WTC11 (cell line): Measurements from ENCODE around the gene CSNK2A1. TPM values are rescaled to one million over a fixed set of nuclear protein-coding genes. Genes with fewer than 3 reads are reported as not detected.

Experiments
- ATAC-seq: fragments of 200-7000 bp; cut with Tn5 transposase; 2 replicates; pipeline ENCODE4 v1.10.0; 2021; ENCODE audit warnings: mild to moderate bottlenecking, moderate library complexity
- CTCF ChIA-PET: fragments of 300-600 bp; sonication (Branson Sonifier 250); formaldehyde crosslinking; loops from one replicate; lab custom pipeline; 2021; ENCODE audit warnings: antibody characterized with exemption; lab: Charles Lee
- POLR2A ChIA-PET: fragments of 350-600 bp; sonication (Branson Sonifier 250); formaldehyde crosslinking; loops from one replicate; lab custom pipeline; 2021; ENCODE audit warnings: antibody characterized with exemption; lab: Charles Lee
- DNase-seq: peaks from one replicate; pipeline ENCODE4 v3.0.0; 2021; ENCODE audit warnings: low spot score
- H3K27ac Mint-ChIP-seq: 2 replicates; pipeline ENCODE4 v1.8.0; 2021; ENCODE audit warnings: mixed read lengths
- H3K27me3 Mint-ChIP-seq: 2 replicates; pipeline ENCODE4 v1.8.0; 2021; ENCODE audit warnings: low read depth, mild to moderate bottlenecking, moderate library complexity, mixed read lengths
- H3K36me3 Mint-ChIP-seq: 2 replicates; pipeline ENCODE4 v1.8.0; 2021; ENCODE audit warnings: mixed read lengths
- H3K4me1 Mint-ChIP-seq: 2 replicates; pipeline ENCODE4 v1.8.0; 2022; ENCODE audit warnings: mixed read lengths
- H3K4me3 Mint-ChIP-seq: 2 replicates; pipeline ENCODE4 v1.8.0; 2021; ENCODE audit warnings: mild to moderate bottlenecking, moderate library complexity, mixed read lengths
- H3K9me3 Mint-ChIP-seq: 2 replicates; pipeline ENCODE4 v1.8.0; 2021; ENCODE audit warnings: mixed read lengths
- CREB1 ChIP-seq: sonication (generic); formaldehyde crosslinking; IDR thresholded peaks from 2 replicates; pipeline ENCODE4 v1.8.0; 2023; ENCODE audit warnings: mild to moderate bottlenecking, missing genetic modification reagents
- E2F5 ChIP-seq: sonication (generic); formaldehyde crosslinking; IDR thresholded peaks from 2 replicates; pipeline ENCODE4 v1.8.1; 2022; ENCODE audit warnings: mild to moderate bottlenecking, moderate library complexity, missing genetic modification reagents
- ETV6 ChIP-seq: sonication (generic); formaldehyde crosslinking; IDR thresholded peaks from 2 replicates; pipeline ENCODE4 v1.8.1; 2022; ENCODE audit warnings: mild to moderate bottlenecking, missing genetic modification reagents
- FOXK1 ChIP-seq: sonication (generic); formaldehyde crosslinking; IDR thresholded peaks from 2 replicates; pipeline ENCODE4 v1.8.0; 2022; ENCODE audit warnings: mild to moderate bottlenecking, moderate library complexity, missing genetic modification reagents
- FOXP1 ChIP-seq: sonication (generic); formaldehyde crosslinking; IDR thresholded peaks from 2 replicates; pipeline ENCODE4 v1.8.0; 2022; ENCODE audit warnings: missing genetic modification reagents, mild to moderate bottlenecking, moderate library complexity, borderline replicate concordance
- JAZF1 ChIP-seq: fragments of 250-450 bp; sonication (Bioruptor Pico); IDR thresholded peaks from 2 replicates; pipeline ENCODE4 v1.9.0; 2021; ENCODE audit warnings: moderate library complexity, mild to moderate bottlenecking, inconsistent platforms
- MXD4 ChIP-seq: fragments of 250-450 bp; sonication (Bioruptor Pico); IDR thresholded peaks from 2 replicates; pipeline ENCODE4 v1.8.0; 2021; ENCODE audit warnings: mild to moderate bottlenecking, moderate library complexity, borderline replicate concordance
- NFE2L1 ChIP-seq: sonication (generic); formaldehyde crosslinking; IDR thresholded peaks from 2 replicates; pipeline ENCODE4 v1.8.1; 2023; ENCODE audit warnings: missing genetic modification reagents
- SMAD4 ChIP-seq: sonication (generic); formaldehyde crosslinking; IDR thresholded peaks from 2 replicates; pipeline ENCODE4 v1.8.0; 2022; ENCODE audit warnings: mild to moderate bottlenecking, missing genetic modification reagents
- TCF7 ChIP-seq: sonication (generic); formaldehyde crosslinking; IDR thresholded peaks from 2 replicates; pipeline ENCODE4 v1.8.0; 2022; ENCODE audit warnings: mild to moderate bottlenecking, low read depth, missing genetic modification reagents, moderate library complexity
- ZNF396 ChIP-seq: fragments of 250-450 bp; sonication (Bioruptor Pico); IDR thresholded peaks from 2 replicates; pipeline ENCODE4 v1.8.0; 2021; ENCODE audit warnings: mild to moderate bottlenecking, moderate library complexity, borderline replicate concordance
- total RNA-seq: library from RNA; stranded (reverse); gene quantifications from 3 replicates; pipeline ENCODE4 v1.2.3, GENCODE V29; 2021
- TF ChIP-seq, protein P1 (sequence below): sonication (generic); formaldehyde crosslinking; IDR thresholded peaks from 2 replicates; pipeline ENCODE4 v1.8.0; 2022; ENCODE audit warnings: mild to moderate bottlenecking, missing genetic modification reagents
- TF ChIP-seq, protein P2 (sequence below): sonication (generic); formaldehyde crosslinking; IDR thresholded peaks from 2 replicates; pipeline ENCODE4 v1.8.0; 2023; ENCODE audit warnings: mild to moderate bottlenecking, missing genetic modification reagents
- TF ChIP-seq, protein P3 (sequence below): fragments of 250-450 bp; sonication (Bioruptor Pico); IDR thresholded peaks from 2 replicates; pipeline ENCODE4 v1.9.0; 2021; ENCODE audit warnings: mild to moderate bottlenecking
- TF ChIP-seq, protein P4 (sequence below): fragments of 250-450 bp; sonication (Bioruptor Pico); IDR thresholded peaks from 2 replicates; pipeline ENCODE4 v1.9.0; 2021; ENCODE audit warnings: mild to moderate bottlenecking
- TF ChIP-seq, protein P5 (sequence below): sonication (generic); formaldehyde crosslinking; conservative IDR thresholded peaks from 2 replicates; pipeline ENCODE4 v1.8.1; 2022; ENCODE audit warnings: mild to moderate bottlenecking, missing genetic modification reagents
- TF ChIP-seq, protein P6 (sequence below): sonication (generic); formaldehyde crosslinking; IDR thresholded peaks from 2 replicates; pipeline ENCODE4 v1.8.0; 2022; ENCODE audit warnings: mild to moderate bottlenecking, missing genetic modification reagents
- TF ChIP-seq, protein P7 (sequence below): sonication (generic); formaldehyde crosslinking; IDR thresholded peaks from 2 replicates; pipeline ENCODE4 v1.8.0; 2023; ENCODE audit warnings: missing genetic modification reagents

The CSNK2A1 gene
- total RNA-seq, 1 experiment from 2014 or later = 235 TPM

DNA sequence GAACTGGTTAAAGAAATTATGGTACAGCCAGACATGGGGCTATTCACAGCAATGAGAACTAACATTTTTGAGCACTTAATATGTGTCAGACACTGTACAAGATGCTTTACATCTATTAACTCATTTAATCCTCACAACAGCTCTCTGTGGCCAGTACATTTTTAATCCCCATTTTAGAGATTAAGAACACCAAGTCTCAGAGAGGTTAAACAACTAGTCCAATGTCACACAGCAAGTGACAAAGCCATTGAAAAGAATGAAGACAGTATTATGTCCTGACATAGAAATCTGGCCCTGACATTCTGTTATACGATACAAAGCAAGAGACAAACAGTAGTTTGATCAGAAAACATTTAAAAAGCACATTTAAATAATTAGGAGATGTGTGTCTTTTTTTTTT lies 3.8 kb upstream of the CSNK2A1 start (continued):
- TF ChIP-seq, protein P1, sequence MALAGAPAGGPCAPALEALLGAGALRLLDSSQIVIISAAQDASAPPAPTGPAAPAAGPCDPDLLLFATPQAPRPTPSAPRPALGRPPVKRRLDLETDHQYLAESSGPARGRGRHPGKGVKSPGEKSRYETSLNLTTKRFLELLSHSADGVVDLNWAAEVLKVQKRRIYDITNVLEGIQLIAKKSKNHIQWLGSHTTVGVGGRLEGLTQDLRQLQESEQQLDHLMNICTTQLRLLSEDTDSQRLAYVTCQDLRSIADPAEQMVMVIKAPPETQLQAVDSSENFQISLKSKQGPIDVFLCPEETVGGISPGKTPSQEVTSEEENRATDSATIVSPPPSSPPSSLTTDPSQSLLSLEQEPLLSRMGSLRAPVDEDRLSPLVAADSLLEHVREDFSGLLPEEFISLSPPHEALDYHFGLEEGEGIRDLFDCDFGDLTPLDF (CRISPR knock-in tag) = no peak
- TF ChIP-seq, protein P2, sequence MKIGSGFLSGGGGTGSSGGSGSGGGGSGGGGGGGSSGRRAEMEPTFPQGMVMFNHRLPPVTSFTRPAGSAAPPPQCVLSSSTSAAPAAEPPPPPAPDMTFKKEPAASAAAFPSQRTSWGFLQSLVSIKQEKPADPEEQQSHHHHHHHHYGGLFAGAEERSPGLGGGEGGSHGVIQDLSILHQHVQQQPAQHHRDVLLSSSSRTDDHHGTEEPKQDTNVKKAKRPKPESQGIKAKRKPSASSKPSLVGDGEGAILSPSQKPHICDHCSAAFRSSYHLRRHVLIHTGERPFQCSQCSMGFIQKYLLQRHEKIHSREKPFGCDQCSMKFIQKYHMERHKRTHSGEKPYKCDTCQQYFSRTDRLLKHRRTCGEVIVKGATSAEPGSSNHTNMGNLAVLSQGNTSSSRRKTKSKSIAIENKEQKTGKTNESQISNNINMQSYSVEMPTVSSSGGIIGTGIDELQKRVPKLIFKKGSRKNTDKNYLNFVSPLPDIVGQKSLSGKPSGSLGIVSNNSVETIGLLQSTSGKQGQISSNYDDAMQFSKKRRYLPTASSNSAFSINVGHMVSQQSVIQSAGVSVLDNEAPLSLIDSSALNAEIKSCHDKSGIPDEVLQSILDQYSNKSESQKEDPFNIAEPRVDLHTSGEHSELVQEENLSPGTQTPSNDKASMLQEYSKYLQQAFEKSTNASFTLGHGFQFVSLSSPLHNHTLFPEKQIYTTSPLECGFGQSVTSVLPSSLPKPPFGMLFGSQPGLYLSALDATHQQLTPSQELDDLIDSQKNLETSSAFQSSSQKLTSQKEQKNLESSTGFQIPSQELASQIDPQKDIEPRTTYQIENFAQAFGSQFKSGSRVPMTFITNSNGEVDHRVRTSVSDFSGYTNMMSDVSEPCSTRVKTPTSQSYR (CRISPR knock-in tag) = no peak
- TF ChIP-seq ZNF396 (CRISPR knock-in tag) (no peak), MXD4 (CRISPR knock-in tag) (no peak), ETV6 (CRISPR knock-in tag) (no peak), FOXP1 (no peak), SMAD4 (CRISPR knock-in tag) (no peak), JAZF1 (CRISPR knock-in tag) (no peak), FOXK1 (no peak)
- TF ChIP-seq, protein P3, sequence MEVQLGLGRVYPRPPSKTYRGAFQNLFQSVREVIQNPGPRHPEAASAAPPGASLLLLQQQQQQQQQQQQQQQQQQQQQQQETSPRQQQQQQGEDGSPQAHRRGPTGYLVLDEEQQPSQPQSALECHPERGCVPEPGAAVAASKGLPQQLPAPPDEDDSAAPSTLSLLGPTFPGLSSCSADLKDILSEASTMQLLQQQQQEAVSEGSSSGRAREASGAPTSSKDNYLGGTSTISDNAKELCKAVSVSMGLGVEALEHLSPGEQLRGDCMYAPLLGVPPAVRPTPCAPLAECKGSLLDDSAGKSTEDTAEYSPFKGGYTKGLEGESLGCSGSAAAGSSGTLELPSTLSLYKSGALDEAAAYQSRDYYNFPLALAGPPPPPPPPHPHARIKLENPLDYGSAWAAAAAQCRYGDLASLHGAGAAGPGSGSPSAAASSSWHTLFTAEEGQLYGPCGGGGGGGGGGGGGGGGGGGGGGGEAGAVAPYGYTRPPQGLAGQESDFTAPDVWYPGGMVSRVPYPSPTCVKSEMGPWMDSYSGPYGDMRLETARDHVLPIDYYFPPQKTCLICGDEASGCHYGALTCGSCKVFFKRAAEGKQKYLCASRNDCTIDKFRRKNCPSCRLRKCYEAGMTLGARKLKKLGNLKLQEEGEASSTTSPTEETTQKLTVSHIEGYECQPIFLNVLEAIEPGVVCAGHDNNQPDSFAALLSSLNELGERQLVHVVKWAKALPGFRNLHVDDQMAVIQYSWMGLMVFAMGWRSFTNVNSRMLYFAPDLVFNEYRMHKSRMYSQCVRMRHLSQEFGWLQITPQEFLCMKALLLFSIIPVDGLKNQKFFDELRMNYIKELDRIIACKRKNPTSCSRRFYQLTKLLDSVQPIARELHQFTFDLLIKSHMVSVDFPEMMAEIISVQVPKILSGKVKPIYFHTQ (CRISPR knock-in tag) = no peak
- TF ChIP-seq, protein P4, sequence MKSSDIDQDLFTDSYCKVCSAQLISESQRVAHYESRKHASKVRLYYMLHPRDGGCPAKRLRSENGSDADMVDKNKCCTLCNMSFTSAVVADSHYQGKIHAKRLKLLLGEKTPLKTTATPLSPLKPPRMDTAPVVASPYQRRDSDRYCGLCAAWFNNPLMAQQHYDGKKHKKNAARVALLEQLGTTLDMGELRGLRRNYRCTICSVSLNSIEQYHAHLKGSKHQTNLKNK (CRISPR knock-in tag) = no peak

- peaks cover 44% of the 10 kb centered on the region for H3K27me3 Mint-ChIP-seq
- TF ChIP-seq CREB1 (no peak), TCF7 (CRISPR knock-in tag) (no peak), E2F5 (CRISPR knock-in tag) (no peak), NFE2L1 (CRISPR knock-in tag) (no peak), FOXP1 (no peak)
- TF ChIP-seq, protein P4 (CRISPR knock-in tag) = no peak
- TF ChIP-seq, protein P5, sequence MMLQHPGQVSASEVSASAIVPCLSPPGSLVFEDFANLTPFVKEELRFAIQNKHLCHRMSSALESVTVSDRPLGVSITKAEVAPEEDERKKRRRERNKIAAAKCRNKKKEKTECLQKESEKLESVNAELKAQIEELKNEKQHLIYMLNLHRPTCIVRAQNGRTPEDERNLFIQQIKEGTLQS (CRISPR knock-in tag) = no peak
- TF ChIP-seq, protein P6, sequence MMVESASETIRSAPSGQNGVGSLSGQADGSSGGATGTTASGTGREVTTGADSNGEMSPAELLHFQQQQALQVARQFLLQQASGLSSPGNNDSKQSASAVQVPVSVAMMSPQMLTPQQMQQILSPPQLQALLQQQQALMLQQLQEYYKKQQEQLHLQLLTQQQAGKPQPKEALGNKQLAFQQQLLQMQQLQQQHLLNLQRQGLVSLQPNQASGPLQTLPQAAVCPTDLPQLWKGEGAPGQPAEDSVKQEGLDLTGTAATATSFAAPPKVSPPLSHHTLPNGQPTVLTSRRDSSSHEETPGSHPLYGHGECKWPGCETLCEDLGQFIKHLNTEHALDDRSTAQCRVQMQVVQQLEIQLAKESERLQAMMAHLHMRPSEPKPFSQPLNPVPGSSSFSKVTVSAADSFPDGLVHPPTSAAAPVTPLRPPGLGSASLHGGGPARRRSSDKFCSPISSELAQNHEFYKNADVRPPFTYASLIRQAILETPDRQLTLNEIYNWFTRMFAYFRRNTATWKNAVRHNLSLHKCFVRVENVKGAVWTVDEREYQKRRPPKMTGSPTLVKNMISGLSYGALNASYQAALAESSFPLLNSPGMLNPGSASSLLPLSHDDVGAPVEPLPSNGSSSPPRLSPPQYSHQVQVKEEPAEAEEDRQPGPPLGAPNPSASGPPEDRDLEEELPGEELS (CRISPR knock-in tag) = no peak
- TF ChIP-seq, protein P7, sequence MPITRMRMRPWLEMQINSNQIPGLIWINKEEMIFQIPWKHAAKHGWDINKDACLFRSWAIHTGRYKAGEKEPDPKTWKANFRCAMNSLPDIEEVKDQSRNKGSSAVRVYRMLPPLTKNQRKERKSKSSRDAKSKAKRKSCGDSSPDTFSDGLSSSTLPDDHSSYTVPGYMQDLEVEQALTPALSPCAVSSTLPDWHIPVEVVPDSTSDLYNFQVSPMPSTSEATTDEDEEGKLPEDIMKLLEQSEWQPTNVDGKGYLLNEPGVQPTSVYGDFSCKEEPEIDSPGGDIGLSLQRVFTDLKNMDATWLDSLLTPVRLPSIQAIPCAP (CRISPR knock-in tag) = no peak
- ChIA-PET POLR2A (no interaction called here), CTCF (interaction anchor here (0.9 to 1.5 kb wide), 3 partner anchors 99 to 193 kb away, joined by 3 to 4 read pairs (median 3); no protein-coding TSS in a partner anchor)
- H3K4me1 Mint-ChIP-seq = peaks cover 23% of the 10 kb centered on the region
- no peak for DNase-seq
- H3K36me3 Mint-ChIP-seq = peaks cover 9% of the 10 kb centered on the region
- peaks cover 7% of the 10 kb centered on the region for H3K9me3 Mint-ChIP-seq
- no peak overlapping the region for H3K27ac Mint-ChIP-seq
- H3K4me3 Mint-ChIP-seq = no peak overlapping the region
- no peak for ATAC-seq
These were observed 2.8 kb upstream of the CSNK2A1 start for GRCh38 chr20:546353-546752.
